Kidney epithelial cell (primary cell): ENCODE measurements around the gene NWD2. TPM values are rescaled to one million over a fixed set of nuclear protein-coding genes. Genes with fewer than 3 reads are reported as not detected.

Source experiments
- DNase-seq: peaks from one replicate; pipeline ENCODE4 v3.0.0-alpha.2; 2010; ENCODE audit warnings: low read depth
- H3K27me3 ChIP-seq: 2 replicates; pipeline ENCODE4 v1.6.0; 2011; ENCODE audit warnings: low read length; ENCODE audit not compliant: control insufficient read depth, insufficient read depth
- H3K36me3 ChIP-seq: 2 replicates; pipeline ENCODE4 v1.5.1; 2011; ENCODE audit warnings: low read length; ENCODE audit not compliant: control insufficient read depth, insufficient read depth
- H3K4me3 ChIP-seq: 2 replicates; pipeline ENCODE4 v1.5.1; 2011; ENCODE audit warnings: low read depth, mild to moderate bottlenecking, control low read depth, low read length
- total RNA-seq: library from RNA; depleted of rRNA; stranded (reverse); fragments of >200 nt; gene quantifications from 2 replicates; pipeline ENCODE4 v1.2.3, GENCODE V29; 2015
- TF ChIP-seq, protein P1 (sequence below): IDR thresholded peaks from 2 replicates; pipeline ENCODE4 v1.5.1; 2011; ENCODE audit warnings: mild to moderate bottlenecking, moderate library complexity, low read length, control low read depth, inconsistent platforms; ENCODE audit not compliant: insufficient read depth, poor library complexity, severe bottlenecking

The NWD2 gene
- total RNA-seq, 1 donor from 2014 or later = 0.04 TPM

DNA sequence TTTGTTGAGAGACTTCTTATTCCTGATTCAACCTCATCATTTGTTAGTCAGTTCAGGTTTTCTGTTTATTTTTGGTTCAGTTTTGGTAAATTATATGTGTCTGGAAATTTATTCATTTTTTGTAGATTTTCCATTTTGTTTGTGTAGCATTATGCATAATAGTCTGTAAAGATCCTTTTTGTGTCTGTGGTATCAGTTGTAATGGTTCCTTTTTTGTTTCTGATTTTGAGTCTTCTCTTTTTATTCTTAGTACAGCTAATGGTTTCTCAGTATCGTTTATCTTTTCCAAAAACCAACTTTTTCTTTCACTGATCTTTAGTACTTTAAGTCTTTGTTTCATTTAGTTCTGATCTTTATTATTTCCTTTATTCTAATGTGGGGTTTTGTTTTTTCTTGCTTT is 61.4 kb downstream of the NWD2 start:
- no peak for DNase-seq
- TF ChIP-seq, protein P1, sequence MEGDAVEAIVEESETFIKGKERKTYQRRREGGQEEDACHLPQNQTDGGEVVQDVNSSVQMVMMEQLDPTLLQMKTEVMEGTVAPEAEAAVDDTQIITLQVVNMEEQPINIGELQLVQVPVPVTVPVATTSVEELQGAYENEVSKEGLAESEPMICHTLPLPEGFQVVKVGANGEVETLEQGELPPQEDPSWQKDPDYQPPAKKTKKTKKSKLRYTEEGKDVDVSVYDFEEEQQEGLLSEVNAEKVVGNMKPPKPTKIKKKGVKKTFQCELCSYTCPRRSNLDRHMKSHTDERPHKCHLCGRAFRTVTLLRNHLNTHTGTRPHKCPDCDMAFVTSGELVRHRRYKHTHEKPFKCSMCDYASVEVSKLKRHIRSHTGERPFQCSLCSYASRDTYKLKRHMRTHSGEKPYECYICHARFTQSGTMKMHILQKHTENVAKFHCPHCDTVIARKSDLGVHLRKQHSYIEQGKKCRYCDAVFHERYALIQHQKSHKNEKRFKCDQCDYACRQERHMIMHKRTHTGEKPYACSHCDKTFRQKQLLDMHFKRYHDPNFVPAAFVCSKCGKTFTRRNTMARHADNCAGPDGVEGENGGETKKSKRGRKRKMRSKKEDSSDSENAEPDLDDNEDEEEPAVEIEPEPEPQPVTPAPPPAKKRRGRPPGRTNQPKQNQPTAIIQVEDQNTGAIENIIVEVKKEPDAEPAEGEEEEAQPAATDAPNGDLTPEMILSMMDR = no peak

DNA sequence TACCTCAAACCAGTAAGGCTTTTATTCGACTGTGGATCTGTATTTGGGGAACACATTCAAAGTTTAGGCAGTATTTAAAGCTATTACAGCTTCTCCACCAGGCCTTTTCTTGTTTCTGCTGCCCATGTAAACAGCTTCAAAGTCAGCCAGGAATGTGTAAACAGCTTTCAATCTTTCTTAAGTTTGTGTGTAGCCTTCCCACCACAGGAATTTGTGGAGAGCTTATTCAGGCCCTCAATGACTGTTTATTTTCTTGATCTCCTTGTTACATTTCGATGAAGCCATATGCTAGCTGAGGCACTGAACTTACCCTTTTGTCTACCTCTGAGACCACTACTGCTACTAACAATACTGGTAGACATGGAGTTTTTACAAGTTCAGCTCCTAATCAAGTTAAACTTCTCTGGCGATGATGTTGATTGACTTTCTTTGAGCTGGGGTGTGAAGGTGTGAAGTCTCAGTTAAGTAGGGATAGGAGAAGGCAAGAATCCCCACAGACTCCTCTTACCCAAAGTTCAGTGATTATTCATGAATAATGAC is 72.6 kb downstream of the NWD2 start:
- no peak for DNase-seq
- Histone ChIP-seq H3K36me3 (no peaks in the 10 kb centered on the region), H3K27me3 (no peaks in the 10 kb centered on the region), H3K4me3 (no peak overlapping the region)
- TF ChIP-seq, protein P1 = no peak

More for the DNA sequence above, 61.4 kb downstream of the NWD2 start:
- Histone ChIP-seq H3K36me3 (no peaks in the 10 kb centered on the region), H3K27me3 (no peaks in the 10 kb centered on the region), H3K4me3 (no peak overlapping the region)

DNA sequence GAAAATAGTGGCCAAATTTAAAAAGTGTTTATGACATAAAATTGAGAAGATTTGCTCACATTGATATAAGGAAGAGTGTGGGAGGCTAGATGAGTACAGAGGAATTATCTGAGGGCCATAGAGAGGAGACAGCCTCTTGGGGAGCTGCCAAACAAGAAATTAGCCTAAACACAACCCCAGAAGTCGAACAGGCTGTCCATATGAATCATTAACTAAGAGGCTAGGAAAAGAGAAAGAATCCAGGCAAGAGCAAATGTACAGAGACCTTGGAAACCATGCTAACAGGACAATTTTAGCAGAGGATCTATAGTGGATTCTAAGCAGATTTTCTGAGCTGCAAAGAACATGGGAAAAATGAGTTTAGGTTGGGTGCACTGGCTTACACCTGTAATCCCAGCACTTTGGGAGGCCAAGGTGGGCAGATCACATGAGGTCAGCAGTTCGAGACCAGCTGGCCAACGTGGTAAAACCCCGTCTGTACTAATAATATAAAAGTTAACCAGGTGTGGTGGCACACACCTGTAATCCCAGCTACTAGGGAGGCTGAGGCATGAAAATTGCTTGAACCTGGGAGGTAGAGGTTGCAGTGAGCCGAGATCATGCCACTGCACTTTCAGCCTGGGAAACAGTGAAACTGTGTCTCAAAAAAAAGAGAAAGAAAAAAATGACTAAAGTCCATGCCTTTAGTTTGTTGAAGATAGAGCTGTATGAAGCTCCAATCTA is 76.1 kb downstream of the NWD2 start:
- DNase-seq = no peak

DNA sequence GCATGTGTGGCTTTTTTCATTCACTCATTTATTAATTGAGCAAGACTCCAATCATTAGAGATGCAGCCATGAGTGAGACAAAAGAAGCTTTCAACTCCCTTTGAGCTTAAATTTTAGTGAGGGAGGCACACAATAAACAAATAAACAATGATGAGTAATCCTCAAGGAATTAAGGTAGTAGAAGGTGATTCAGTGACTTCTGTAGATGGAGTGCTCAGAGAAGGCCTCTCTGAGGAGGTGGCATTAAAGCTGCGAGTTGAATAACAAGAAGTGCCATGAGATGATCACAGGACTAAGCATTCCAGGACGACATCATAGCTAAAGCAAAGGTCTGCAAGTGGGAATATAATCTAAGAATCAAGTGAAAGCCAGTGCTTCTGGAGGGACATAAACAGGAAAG is 77.6 kb downstream of the NWD2 start:
- TF ChIP-seq, protein P1 = no peak
- no peaks in the 10 kb centered on the region for H3K36me3 ChIP-seq
- DNase-seq = no peak
- H3K4me3 ChIP-seq = no peak overlapping the region
- no peaks in the 10 kb centered on the region for H3K27me3 ChIP-seq

More for the DNA sequence above, 76.1 kb downstream of the NWD2 start:
- H3K4me3 ChIP-seq = no peak overlapping the region
- no peaks in the 10 kb centered on the region for H3K36me3 ChIP-seq
- H3K27me3 ChIP-seq = no peaks in the 10 kb centered on the region
- TF ChIP-seq, protein P1 = no peak

DNA sequence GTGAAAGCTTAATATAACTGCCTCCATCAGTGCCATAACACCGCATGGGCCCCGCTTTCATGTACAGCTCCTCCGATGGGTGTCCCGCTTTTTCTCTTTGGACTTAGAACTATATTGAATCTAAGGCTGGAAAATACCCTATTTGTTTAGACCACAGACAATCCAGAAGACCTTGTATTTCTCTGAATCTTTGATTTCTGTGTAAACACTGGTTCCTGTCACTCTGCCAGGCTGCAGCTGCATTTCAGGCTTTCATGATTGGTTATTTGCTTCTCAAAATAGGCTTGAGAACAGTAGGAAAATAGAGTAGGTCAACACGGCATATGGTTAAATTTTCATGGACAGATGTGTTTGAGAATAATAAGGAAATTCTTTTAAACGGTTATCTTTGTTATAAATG is 80.0 kb downstream of the NWD2 start:
- Histone ChIP-seq H3K27me3 (no peaks in the 10 kb centered on the region), H3K4me3 (no peak overlapping the region), H3K36me3 (no peaks in the 10 kb centered on the region)
- TF ChIP-seq, protein P1 = no peak
- no peak for DNase-seq

DNA sequence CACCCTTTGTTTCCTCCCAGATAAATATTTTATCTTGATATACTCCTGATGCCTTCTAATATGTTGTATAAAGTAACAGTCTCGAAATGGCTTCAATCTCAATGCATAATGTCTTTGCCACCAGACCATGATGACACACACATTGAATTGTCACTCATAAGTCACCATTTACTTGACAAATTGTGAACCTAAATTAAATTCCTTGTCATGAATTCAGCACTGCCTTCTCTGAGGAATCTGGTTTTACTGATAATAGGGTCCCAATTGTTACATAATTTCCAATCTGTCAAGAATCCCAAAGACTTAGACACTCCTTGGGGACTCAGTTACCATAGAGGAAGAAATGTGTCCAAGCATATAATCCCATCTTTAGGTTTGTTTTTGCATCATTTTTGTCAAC is 82.3 kb downstream of the NWD2 start:
- TF ChIP-seq, protein P1 = no peak
- Histone ChIP-seq H3K4me3 (no peak overlapping the region), H3K36me3 (no peaks in the 10 kb centered on the region), H3K27me3 (no peaks in the 10 kb centered on the region)
- no peak for DNase-seq
